Measurements from ENCODE around the gene CCDC69. TPM values are rescaled to one million over a fixed set of nuclear protein-coding genes. Genes with fewer than 3 reads are reported as not detected.
"Not testable (repeated sequence)": the region's sequence is repeated elsewhere in the genome, so short reads cannot be mapped to it uniquely, and the experiment has no call there.

CCDC69 gene
- total RNA-seq, 4 donors from 2014 or later, result 93.4 to 128 (median 114) TPM

DNA sequence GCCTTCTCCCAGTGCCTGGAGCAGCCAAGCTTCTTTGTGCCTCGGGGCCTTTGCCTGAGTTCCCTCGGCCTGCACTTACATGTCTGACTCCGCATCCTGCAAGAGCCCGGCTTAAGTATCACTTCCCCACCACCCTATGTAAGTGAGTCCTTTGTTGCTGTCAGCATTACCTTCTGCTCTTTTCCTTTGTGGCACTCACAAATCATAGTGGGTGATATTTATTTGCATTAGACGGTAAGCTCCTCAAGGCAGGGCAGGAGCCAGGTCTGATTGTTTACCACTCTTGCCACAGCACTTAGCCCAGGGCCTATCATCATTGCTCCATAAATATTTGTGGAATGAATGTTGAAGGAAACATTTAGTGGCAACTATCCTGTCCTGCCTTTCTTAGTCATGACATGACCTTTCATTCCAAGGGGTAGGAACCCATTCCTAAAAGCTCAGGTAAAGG, 33.9 kb upstream of the CCDC69 start:
- Histone ChIP-seq H3K4me3 (no peak overlapping the region), H3K36me3 (no peaks in the 10 kb centered on the region), H3K27ac (peak overlapping the region in 1 of 4 donors; percentile 9), H3K27me3 (no peaks in the 10 kb centered on the region), H3K9me3 (no peaks in the 10 kb centered on the region), H3K4me1 (peaks cover 22 to 23% of the 10 kb centered on the region in 2 donors)
- ATAC-seq, result no peak
- TF ChIP-seq, protein P1, sequence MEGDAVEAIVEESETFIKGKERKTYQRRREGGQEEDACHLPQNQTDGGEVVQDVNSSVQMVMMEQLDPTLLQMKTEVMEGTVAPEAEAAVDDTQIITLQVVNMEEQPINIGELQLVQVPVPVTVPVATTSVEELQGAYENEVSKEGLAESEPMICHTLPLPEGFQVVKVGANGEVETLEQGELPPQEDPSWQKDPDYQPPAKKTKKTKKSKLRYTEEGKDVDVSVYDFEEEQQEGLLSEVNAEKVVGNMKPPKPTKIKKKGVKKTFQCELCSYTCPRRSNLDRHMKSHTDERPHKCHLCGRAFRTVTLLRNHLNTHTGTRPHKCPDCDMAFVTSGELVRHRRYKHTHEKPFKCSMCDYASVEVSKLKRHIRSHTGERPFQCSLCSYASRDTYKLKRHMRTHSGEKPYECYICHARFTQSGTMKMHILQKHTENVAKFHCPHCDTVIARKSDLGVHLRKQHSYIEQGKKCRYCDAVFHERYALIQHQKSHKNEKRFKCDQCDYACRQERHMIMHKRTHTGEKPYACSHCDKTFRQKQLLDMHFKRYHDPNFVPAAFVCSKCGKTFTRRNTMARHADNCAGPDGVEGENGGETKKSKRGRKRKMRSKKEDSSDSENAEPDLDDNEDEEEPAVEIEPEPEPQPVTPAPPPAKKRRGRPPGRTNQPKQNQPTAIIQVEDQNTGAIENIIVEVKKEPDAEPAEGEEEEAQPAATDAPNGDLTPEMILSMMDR (IDR thresholded peaks at IDR 0.05 in 4 of 5, conservative IDR thresholded peaks at IDR 0.05 in 1 of 5), result no peak
- TF ChIP-seq POLR2A (IDR thresholded peaks at IDR 0.05), result no peak
- in situ Hi-C loops (cut with MboI; ENCODE audit: low sequenced_read_pairs in 4 of 4) (no loop called here), intact Hi-C loops (cut with DNase I; ENCODE audit: low total_unique reads) (no loop called here)
- DNase-seq, result no peak

DNA sequence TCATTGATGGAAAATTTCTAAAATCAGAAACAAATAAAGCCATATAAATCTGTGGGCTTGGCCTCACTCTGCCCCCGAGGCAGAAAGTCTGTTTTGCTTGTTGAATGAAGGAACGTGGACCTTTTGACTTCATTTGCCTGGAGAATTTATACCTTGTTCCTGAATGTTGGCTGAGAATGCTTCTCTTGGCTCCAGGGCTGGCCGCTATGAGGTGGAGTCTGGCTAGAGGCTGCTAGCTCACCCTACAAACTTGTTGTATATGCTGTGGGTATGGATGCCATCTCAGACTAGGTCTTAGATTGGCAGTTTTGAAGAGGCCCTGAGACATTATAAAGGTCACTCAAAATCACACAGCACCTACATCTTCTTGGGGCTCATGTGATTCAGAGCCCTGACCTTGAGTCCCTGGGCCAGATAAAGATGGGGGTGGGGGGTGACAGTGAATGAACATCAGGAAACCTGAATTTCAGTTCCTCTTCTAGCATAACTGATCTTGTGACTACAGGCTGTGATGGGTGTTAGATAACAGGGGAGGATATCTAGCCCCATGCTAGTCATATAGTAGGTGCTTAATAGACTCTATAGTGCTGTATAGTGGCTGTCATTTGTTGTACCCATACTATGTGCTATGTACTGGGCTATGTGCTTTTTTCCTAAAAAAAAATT, 31.9 kb upstream of the CCDC69 start:
- no peaks in the 10 kb centered on the region for H3K9me3 ChIP-seq
- no peak for TF ChIP-seq POLR2A (IDR thresholded peaks at IDR 0.05)
- TF ChIP-seq, protein P1 (IDR thresholded peaks at IDR 0.05 in 4 of 5, conservative IDR thresholded peaks at IDR 0.05 in 1 of 5), result no peak
- H3K4me3 ChIP-seq, result no peak overlapping the region
- no peak overlapping the region for H3K27ac ChIP-seq
- in situ Hi-C loops (cut with MboI; ENCODE audit: low sequenced_read_pairs in 4 of 4) (no loop called here), intact Hi-C loops (cut with DNase I; ENCODE audit: low total_unique reads) (no loop called here)
- peaks cover 23 to 27% of the 10 kb centered on the region in 2 donors for H3K4me1 ChIP-seq
- DNase-seq (no peak), ATAC-seq (no peak)
- H3K27me3 ChIP-seq, result no peaks in the 10 kb centered on the region
- H3K36me3 ChIP-seq, result no peaks in the 10 kb centered on the region

- H3K36me3 ChIP-seq; in situ Hi-C loops (cut with MboI; ENCODE audit: low sequenced_read_pairs in 4 of 4); H3K4me3 ChIP-seq; DNase-seq; ATAC-seq; H3K9me3 ChIP-seq; H3K27me3 ChIP-seq; H3K27ac ChIP-seq: not testable (repeated sequence)
- H3K4me1 ChIP-seq, result peaks cover 23 to 27% of the 10 kb centered on the region in 2 donors
- intact Hi-C loops (cut with DNase I; ENCODE audit: low total_unique reads), result loop anchor here (5.0 kb wide), 1 partner anchor 208 kb away; no protein-coding TSS in a partner anchor
Measured at GRCh38 chr5:151254990-151255389, 31.1 kb upstream of the CCDC69 start.

- TF ChIP-seq, protein P1 (IDR thresholded peaks at IDR 0.05 in 4 of 5, conservative IDR thresholded peaks at IDR 0.05 in 1 of 5), result no peak
- TF ChIP-seq POLR2A (IDR thresholded peaks at IDR 0.05), result no peak
- no peak for ATAC-seq
- H3K36me3 ChIP-seq, result no peaks in the 10 kb centered on the region
- H3K4me3 ChIP-seq, result no peak overlapping the region
- intact Hi-C loops (cut with DNase I; ENCODE audit: low total_unique reads), result loop anchor here (5.0 kb wide), 1 partner anchor 207 kb away; no protein-coding TSS in a partner anchor
- in situ Hi-C loops (cut with MboI; ENCODE audit: low sequenced_read_pairs in 4 of 4), result no loop called here
- H3K9me3 ChIP-seq, result no peaks in the 10 kb centered on the region
- no peak overlapping the region for H3K27ac ChIP-seq
- no peaks in the 10 kb centered on the region for H3K27me3 ChIP-seq
- H3K4me1 ChIP-seq, result peaks cover 23 to 27% of the 10 kb centered on the region in 2 donors
- DNase-seq, result no peak
Measured at GRCh38 chr5:151254556-151254955, 30.7 kb upstream of the CCDC69 start.

DNA sequence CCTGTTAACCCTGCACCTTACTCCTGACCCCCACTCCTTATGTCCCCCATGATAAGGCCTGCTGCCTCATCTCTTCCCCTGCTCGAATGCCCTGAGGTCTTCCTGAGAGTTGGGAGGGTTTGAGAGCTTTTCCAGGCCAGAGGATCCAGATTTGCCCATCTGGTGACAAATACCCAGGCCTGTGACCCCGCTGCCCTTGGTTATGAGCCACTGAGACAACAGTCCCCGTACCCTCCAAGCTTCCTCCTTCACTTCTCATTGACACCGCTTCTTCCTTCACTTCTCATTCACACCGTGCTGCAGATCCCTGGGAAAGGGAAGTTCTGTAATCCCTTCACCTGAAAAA, 29.7 kb upstream of the CCDC69 start:
- Histone ChIP-seq H3K9me3 (no peaks in the 10 kb centered on the region), H3K27me3 (no peaks in the 10 kb centered on the region), H3K36me3 (no peaks in the 10 kb centered on the region), H3K27ac (peak overlapping the region; percentile 87 to 97 (median 90)), H3K4me3 (peak overlapping the region; percentile 71 to 94 (median 81)), H3K4me1 (peaks cover 23 to 27% of the 10 kb centered on the region in 2 donors)
- in situ Hi-C loops (cut with MboI; ENCODE audit: low sequenced_read_pairs in 4 of 4), result no loop called here
- ATAC-seq (no peak), DNase-seq (no peak)
- intact Hi-C loops (cut with DNase I; ENCODE audit: low total_unique reads), result loop anchor here (5.0 kb wide), 1 partner anchor 206 kb away; no protein-coding TSS in a partner anchor
- no peak for TF ChIP-seq POLR2A (IDR thresholded peaks at IDR 0.05)
- TF ChIP-seq, protein P1 (IDR thresholded peaks at IDR 0.05 in 4 of 5, conservative IDR thresholded peaks at IDR 0.05 in 1 of 5), result no peak

All from gastrocnemius medialis (tissue), 4 donors.